ENCODE data around the gene ZNF76.

Gene ZNF76

DNA sequence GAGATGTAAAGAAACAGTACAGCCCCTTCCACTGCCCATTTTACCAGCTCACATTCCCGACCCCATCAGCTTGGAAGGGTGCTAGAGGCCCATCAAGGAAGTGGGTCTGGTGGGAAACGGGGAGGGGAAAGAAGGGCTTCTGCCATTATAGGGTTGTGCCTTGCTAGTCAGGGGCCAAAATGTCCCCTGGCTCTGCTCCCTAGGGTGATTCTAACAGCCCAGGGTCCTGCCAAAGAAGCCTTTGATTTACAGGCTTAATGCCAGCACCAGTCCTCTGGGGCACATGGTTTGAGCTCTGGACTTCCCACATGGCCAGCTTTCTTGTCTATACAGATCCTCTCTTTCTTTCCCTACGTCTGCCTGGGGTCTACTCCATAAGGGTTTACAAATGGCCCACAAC is 10.6 kb upstream of the ZNF76 start:
- Histone ChIP-seq H3K9ac (ENCODE audit: low read depth, low read length) (no peak overlapping the region), H3K4me3 (ENCODE audit: low read depth, low read length) (no peak overlapping the region), H3K27me3 (ENCODE audit: control insufficient read depth, insufficient read depth, low read length) (no peaks in the 10 kb centered on the region), H3K36me3 (ENCODE audit: control insufficient read depth, insufficient read depth, low read length) (peaks cover 12% of the 10 kb centered on the region; the same call in 1 of the 2 replicates), H3K9me3 (ENCODE audit: control insufficient read depth, insufficient read depth, low read length) (no peaks in the 10 kb centered on the region), H3K4me1 (ENCODE audit: control insufficient read depth, insufficient read depth, low read length) (peaks cover 12% of the 10 kb centered on the region; the same call in 1 of the 2 replicates), H3K27ac (ENCODE audit: low read depth, low read length) (no peak overlapping the region)

DNA sequence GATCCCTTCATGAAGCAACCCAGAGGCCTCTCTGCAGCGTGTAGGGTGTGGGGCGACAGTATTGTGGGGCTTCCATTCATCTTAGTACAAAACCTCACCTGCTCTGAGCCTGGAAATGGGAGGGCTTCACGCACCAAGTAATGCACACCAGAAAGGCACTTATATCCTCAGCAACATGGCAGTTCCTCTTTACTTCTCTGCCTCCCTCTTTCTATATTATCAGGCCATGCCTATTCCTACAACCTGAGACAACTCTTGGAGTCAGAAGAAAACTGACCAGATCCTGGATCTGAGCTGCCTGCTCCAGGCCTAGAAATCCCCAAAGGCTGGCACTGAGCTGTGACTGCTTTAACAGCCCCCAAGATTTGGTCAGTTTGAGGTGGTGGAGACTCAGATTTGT is 7.6 kb upstream of the ZNF76 start:
- Histone ChIP-seq H3K9ac (ENCODE audit: low read depth, low read length) (no peak overlapping the region), H3K4me1 (ENCODE audit: control insufficient read depth, insufficient read depth, low read length) (peaks cover 12% of the 10 kb centered on the region; the same call in 1 of the 2 replicates), H3K27me3 (ENCODE audit: control insufficient read depth, insufficient read depth, low read length) (no peaks in the 10 kb centered on the region), H3K36me3 (ENCODE audit: control insufficient read depth, insufficient read depth, low read length) (no peaks in the 10 kb centered on the region), H3K4me3 (ENCODE audit: low read depth, low read length) (no peak overlapping the region), H3K27ac (ENCODE audit: low read depth, low read length) (no peak overlapping the region), H3K9me3 (ENCODE audit: control insufficient read depth, insufficient read depth, low read length) (no peaks in the 10 kb centered on the region)

DNA sequence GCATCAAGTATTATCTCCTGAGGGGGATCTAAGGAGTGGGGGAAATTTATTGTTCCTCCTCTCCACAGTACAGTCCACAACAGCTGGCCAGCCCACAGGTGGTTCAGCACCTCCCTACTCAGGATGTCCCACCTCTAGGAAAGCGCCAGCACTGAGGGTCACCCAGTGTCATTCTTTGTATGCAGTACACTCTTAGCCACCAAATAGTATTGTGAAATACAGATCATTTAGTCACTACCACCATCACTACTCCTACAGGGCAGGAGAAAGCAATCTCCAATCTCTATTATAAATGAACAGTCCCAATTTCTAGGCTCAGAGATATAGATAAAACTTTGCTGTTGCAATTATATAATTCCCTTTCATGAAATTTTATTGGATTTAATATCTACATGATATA is 6.3 kb upstream of the ZNF76 start:
- peaks cover 14% of the 10 kb centered on the region; the same call in 1 of the 2 replicates for H3K4me1 ChIP-seq (ENCODE audit: control insufficient read depth, insufficient read depth, low read length)
- no peaks in the 10 kb centered on the region for H3K27me3 ChIP-seq (ENCODE audit: control insufficient read depth, insufficient read depth, low read length)
- no peak overlapping the region for H3K4me3 ChIP-seq (ENCODE audit: low read depth, low read length)
- H3K36me3 ChIP-seq (ENCODE audit: control insufficient read depth, insufficient read depth, low read length): no peaks in the 10 kb centered on the region
- H3K27ac ChIP-seq (ENCODE audit: low read depth, low read length): no peak overlapping the region
- no peak overlapping the region for H3K9ac ChIP-seq (ENCODE audit: low read depth, low read length)
- H3K9me3 ChIP-seq (ENCODE audit: control insufficient read depth, insufficient read depth, low read length): no peaks in the 10 kb centered on the region

DNA sequence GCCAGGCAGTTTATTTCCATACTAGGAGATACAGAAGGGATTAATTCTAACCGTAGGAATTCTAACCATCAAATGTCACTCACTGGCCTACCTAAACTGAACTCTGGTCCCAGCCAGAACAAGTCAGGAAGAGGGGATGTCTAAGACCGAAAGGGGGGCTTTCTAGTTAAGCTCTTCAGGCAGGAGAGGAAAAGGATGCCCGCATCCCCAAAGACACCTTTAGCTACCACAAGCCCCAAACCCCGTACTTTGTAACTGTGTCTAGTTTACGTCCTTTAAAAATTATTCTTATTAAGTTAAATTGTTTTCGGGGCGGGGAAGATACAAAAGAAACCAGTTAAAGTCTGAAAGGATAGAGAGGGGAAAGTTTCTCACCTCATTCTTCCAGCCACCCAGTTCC is 1.2 kb upstream of the ZNF76 start:
- H3K4me1 ChIP-seq (ENCODE audit: control insufficient read depth, insufficient read depth, low read length): peaks cover 5% of the 10 kb centered on the region; the same call in 1 of the 2 replicates
- peak overlapping the region; percentile 99 for H3K27ac ChIP-seq (ENCODE audit: low read depth, low read length)

DNA sequence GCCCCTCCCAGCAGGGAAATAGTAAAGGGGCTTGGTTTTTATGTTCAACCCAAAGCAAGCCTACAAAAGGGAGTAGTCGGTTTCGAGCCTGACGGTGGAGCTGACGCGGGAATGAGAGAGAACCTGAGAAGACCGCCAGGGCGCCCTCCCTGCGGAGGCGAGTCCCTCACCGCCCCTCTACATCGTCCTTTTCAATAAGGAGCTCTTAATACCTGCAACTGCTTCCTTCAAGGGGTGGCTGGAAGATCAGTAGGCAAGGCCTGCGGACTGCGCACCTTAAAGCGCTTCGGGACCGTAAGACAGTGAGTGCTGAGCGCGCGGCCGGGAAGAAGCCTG is 709 bp upstream of the ZNF76 start:
- H3K4me1 ChIP-seq (ENCODE audit: control insufficient read depth, insufficient read depth, low read length): peaks cover 5% of the 10 kb centered on the region; the same call in 1 of the 2 replicates
- peak overlapping the region; percentile 84 for H3K4me3 ChIP-seq (ENCODE audit: low read depth, low read length)
- peak overlapping the region; percentile 99 for H3K27ac ChIP-seq (ENCODE audit: low read depth, low read length)

More for the DNA sequence above, 1.2 kb upstream of the ZNF76 start:
- peak overlapping the region; percentile 84 for H3K4me3 ChIP-seq (ENCODE audit: low read depth, low read length)
- no peaks in the 10 kb centered on the region for H3K36me3 ChIP-seq (ENCODE audit: control insufficient read depth, insufficient read depth, low read length)
- H3K27me3 ChIP-seq (ENCODE audit: control insufficient read depth, insufficient read depth, low read length): no peaks in the 10 kb centered on the region
- no peaks in the 10 kb centered on the region for H3K9me3 ChIP-seq (ENCODE audit: control insufficient read depth, insufficient read depth, low read length)
- H3K9ac ChIP-seq (ENCODE audit: low read depth, low read length): peak overlapping the region; percentile 49; the same call in 1 of the 2 replicates

DNA sequence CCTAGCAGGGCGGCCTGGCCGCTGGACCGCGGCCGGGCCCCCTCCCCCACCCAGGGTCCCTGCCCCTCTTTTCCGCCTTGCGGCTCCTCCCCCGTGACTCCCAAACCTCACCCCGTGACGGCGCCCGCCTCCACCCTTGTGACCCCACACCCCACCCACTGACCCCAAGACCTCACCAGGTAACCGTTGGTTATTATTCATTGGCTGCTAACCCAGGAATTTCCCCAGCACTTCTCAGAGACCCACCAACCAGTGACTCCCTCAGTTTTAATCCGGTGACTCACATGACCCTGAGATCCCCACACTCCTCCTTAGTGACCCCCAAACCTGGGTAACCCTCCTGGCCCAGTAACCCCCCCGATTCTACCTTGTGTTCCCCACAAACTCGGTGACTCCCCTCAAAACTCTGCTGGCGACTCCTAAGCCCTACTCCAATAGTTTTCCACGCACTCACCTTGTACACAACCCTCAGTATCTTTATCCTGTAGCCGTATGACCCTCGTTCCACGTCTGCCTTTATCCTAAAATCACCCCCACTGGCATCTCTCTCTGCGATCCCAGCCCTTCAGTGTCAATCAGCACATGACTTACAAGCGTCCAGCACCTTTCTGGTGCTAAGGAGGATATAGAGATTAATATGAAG is 534 bp downstream of the ZNF76 start:
- Histone ChIP-seq H3K4me3 (ENCODE audit: low read depth, low read length) (peak overlapping the region; percentile 84), H3K4me1 (ENCODE audit: control insufficient read depth, insufficient read depth, low read length) (peaks cover 5% of the 10 kb centered on the region; the same call in 1 of the 2 replicates), H3K27ac (ENCODE audit: low read depth, low read length) (peak overlapping the region; percentile 99), H3K27me3 (ENCODE audit: control insufficient read depth, insufficient read depth, low read length) (no peaks in the 10 kb centered on the region), H3K36me3 (ENCODE audit: control insufficient read depth, insufficient read depth, low read length) (no peaks in the 10 kb centered on the region), H3K9me3 (ENCODE audit: control insufficient read depth, insufficient read depth, low read length) (no peaks in the 10 kb centered on the region), H3K9ac (ENCODE audit: low read depth, low read length) (peak overlapping the region; percentile 90)

More for the DNA sequence above, 709 bp upstream of the ZNF76 start:
- H3K9ac ChIP-seq (ENCODE audit: low read depth, low read length): peak overlapping the region; percentile 49; the same call in 1 of the 2 replicates
- H3K36me3 ChIP-seq (ENCODE audit: control insufficient read depth, insufficient read depth, low read length): no peaks in the 10 kb centered on the region
- H3K27me3 ChIP-seq (ENCODE audit: control insufficient read depth, insufficient read depth, low read length): no peaks in the 10 kb centered on the region
- no peaks in the 10 kb centered on the region for H3K9me3 ChIP-seq (ENCODE audit: control insufficient read depth, insufficient read depth, low read length)

DNA sequence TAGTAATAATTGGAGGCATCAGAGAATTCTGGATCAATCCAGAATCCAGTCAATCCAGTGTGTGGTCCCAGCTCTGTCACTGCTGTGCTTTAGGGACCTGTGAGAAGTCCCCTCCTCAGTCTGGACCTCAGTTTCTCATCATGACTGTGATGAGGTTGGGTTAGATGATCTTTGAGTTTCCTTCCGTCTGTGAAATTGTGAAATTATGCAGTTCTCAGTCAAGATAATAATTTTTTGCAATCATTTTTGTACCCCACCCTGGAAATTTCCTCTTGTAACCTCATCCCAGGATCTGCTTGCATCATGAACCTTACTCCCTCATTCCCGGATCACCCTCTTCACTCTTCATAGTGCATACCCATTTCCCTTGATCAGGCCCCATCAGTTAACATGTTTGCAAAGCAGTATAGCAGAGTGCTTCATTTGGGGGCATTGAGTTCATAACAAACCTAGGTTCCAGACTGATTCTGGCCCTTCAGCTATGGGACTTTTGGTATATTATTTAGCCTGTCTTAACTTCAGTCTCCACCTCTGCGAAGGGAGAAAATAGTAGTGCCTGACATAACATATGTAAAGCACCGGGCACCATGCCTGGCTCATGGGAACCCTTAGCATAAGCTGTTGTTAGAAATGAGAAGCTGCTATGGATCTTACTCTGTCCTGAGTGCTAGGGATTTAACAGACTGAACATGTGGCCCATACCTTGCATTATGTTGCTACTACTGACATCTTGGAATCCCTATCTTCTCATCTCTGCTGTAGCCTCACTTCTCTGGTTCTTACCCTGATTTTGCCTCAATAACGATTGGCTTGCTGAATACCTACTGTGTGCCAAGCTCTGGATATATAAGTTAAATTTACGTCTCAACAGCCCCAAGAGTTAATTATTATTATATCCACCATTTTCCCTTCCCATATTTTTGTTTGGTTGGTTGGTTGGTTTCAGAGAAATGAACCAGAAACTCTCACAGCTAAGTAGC is 1.3 kb downstream of the ZNF76 start:
- Histone ChIP-seq H3K4me1 (ENCODE audit: control insufficient read depth, insufficient read depth, low read length) (peaks cover 5% of the 10 kb centered on the region; the same call in 1 of the 2 replicates), H3K9me3 (ENCODE audit: control insufficient read depth, insufficient read depth, low read length) (no peaks in the 10 kb centered on the region), H3K9ac (ENCODE audit: low read depth, low read length) (peak overlapping the region; percentile 81), H3K4me3 (ENCODE audit: low read depth, low read length) (peak overlapping the region; percentile 84), H3K27me3 (ENCODE audit: control insufficient read depth, insufficient read depth, low read length) (no peaks in the 10 kb centered on the region), H3K27ac (ENCODE audit: low read depth, low read length) (peak overlapping the region; percentile 99), H3K36me3 (ENCODE audit: control insufficient read depth, insufficient read depth, low read length) (no peaks in the 10 kb centered on the region)

DNA sequence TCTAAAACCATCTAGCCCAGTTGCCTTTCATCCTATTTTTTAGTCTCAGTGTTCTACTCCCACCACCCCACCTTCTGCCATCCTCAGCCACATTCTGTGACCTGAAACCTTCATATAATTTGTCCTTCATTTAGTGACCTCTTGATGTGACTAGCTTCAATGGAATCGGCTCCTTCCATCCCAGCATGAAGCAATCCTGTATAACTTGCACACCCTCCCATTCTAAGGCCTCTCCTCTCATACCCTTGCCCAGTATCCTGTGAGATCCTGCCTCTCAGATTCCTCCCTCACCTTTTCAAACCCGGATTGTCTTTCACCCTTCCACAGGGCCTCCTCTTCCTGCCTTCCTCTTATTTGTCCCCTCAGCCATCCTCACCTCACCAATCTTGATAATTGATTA is 3.1 kb downstream of the ZNF76 start:
- no peaks in the 10 kb centered on the region for H3K36me3 ChIP-seq (ENCODE audit: control insufficient read depth, insufficient read depth, low read length)
- peaks cover 5% of the 10 kb centered on the region; the same call in 1 of the 2 replicates for H3K4me1 ChIP-seq (ENCODE audit: control insufficient read depth, insufficient read depth, low read length)
- H3K4me3 ChIP-seq (ENCODE audit: low read depth, low read length): no peak overlapping the region
- no peaks in the 10 kb centered on the region for H3K9me3 ChIP-seq (ENCODE audit: control insufficient read depth, insufficient read depth, low read length)
- H3K9ac ChIP-seq (ENCODE audit: low read depth, low read length): no peak overlapping the region
- no peak overlapping the region for H3K27ac ChIP-seq (ENCODE audit: low read depth, low read length)
- H3K27me3 ChIP-seq (ENCODE audit: control insufficient read depth, insufficient read depth, low read length): no peaks in the 10 kb centered on the region

DNA sequence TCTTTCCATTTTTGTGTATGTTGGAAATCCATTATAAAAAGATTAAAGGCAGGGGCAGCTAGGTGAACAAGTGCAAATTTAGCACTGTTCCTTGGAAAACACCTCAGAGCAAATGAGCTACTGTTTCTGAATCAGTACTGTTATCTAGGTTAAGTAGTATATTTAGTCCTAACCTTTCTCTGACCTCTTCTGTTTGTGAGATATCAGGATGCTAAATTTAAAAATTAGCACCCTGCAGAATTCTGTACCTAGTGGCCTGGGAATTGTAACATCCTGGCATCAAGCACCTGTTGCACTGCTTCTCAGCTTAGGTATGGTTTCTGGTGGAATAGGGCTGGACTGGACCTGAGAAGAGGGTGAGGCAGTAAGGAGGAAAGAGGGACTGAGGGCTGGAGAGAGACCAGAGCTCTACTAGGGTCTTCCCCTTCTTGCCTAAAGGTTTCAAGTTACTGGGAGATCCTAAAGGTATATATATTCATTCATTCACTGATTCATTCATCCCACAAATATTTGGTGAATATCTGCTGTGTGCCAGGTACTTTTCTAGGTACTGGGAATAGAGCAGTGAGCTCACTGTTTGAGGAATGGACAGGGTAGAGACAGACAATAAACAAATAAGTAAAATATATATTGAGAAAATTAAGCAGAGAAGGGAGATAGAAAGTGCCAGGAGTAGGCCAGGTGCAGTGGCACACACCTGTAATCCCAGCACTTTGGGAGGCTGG is 5.2 kb downstream of the ZNF76 start:
- Histone ChIP-seq H3K27me3 (ENCODE audit: control insufficient read depth, insufficient read depth, low read length) (no peaks in the 10 kb centered on the region), H3K4me3 (ENCODE audit: low read depth, low read length) (no peak overlapping the region), H3K9me3 (ENCODE audit: control insufficient read depth, insufficient read depth, low read length) (no peaks in the 10 kb centered on the region), H3K27ac (ENCODE audit: low read depth, low read length) (no peak overlapping the region), H3K4me1 (ENCODE audit: control insufficient read depth, insufficient read depth, low read length) (no peaks in the 10 kb centered on the region; the same call in 1 of the 2 replicates), H3K9ac (ENCODE audit: low read depth, low read length) (no peak overlapping the region), H3K36me3 (ENCODE audit: control insufficient read depth, insufficient read depth, low read length) (no peaks in the 10 kb centered on the region)

DNA sequence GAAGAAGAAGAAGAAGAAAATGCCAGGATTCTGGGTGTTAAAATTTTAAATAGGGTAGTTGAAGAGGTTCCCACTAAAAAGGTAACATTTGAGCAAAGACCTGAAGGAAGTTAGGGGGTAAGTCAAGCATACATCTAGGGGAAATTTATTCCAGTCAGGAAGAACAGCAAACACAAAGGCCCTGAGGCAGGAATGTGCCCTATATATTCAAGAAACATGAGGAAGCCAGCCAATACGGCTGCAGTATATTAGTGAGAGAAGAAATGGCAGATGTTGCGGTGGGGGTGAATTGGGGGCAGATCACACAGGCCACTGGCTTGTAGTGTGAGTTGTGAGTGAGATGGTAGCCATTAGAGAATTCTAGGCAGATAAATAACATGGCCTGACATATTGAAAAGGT is 6.0 kb downstream of the ZNF76 start:
- H3K27me3 ChIP-seq (ENCODE audit: control insufficient read depth, insufficient read depth, low read length): no peaks in the 10 kb centered on the region
- H3K4me1 ChIP-seq (ENCODE audit: control insufficient read depth, insufficient read depth, low read length): no peaks in the 10 kb centered on the region; the same call in 1 of the 2 replicates
- no peaks in the 10 kb centered on the region for H3K36me3 ChIP-seq (ENCODE audit: control insufficient read depth, insufficient read depth, low read length)
- H3K9ac ChIP-seq (ENCODE audit: low read depth, low read length): no peak overlapping the region
- no peak overlapping the region for H3K27ac ChIP-seq (ENCODE audit: low read depth, low read length)
- no peak overlapping the region for H3K4me3 ChIP-seq (ENCODE audit: low read depth, low read length)
- no peaks in the 10 kb centered on the region for H3K9me3 ChIP-seq (ENCODE audit: control insufficient read depth, insufficient read depth, low read length)
